ENCODE results near the gene TFE3.

Gene TFE3

GRCh38 chrX:49043220-49043986 lies at the start of gene TFE3:
Gene TFE3, minus strand, starts transcription at chrX:49043357. Its CDS starts 131 bp downstream, at chrX:49043226.
- DNase-seq = peak; percentile 95

DNA sequence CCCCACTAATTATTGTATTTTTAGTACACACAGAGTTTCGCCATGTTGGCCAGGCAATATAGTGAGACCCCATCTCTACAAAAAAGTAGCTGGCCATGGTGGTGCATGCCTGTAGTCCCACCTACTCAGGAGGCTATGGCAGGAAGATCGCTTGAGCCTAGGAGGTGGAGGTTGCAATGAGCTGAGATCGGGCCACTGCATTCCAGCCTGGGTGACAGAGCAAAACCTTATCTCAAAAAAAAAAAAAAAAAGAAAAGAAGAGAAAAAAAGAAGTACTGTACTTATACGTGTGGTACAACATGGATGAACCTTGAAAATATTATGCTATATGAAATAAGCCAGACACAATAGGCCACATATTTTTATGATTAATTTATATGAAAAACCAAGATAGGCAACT lies 46.4 kb upstream of the TFE3 start:
- DNase-seq = no peak

DNA sequence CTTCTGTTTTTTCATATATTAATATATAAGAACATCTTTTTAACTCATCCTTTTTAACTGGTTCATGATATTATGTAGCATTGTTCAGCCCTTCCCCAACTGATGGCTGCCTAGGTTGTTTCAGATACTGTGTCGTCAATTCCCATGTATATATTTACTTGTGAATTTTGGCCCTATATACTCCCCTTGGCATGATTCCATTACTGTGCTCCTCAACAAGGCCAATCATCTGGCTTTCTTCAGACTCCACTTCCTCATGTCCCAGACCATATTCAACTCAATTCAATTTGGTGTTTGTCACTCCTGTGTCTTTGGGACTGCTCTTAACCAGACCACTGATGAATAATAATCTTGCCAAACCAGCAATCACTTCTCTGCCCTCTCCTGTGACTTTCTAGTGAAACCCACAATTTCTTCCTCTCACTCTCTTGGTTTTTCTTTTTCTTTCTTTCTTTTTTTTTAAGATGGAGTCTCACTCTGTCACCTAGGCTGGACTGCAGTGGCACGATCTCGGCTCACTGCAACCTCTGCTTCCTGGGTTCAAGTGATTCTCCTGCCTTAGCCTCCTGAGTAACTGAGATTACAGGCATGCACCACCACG lies 39.2 kb upstream of the TFE3 start:
- no peak for DNase-seq

- no peak for DNase-seq
Observed at GRCh38 chrX:49079489-49080428, 36.6 kb upstream of the TFE3 start, which contains the start of gene WDR45. Gene WDR45, minus strand, starts transcription at chrX:49079887. Its CDS starts 1,792 bp downstream, at chrX:49078095.

- DNase-seq = no peak
Observed at GRCh38 chrX:49077941-49078340, 34.8 kb upstream of the TFE3 start.

DNA sequence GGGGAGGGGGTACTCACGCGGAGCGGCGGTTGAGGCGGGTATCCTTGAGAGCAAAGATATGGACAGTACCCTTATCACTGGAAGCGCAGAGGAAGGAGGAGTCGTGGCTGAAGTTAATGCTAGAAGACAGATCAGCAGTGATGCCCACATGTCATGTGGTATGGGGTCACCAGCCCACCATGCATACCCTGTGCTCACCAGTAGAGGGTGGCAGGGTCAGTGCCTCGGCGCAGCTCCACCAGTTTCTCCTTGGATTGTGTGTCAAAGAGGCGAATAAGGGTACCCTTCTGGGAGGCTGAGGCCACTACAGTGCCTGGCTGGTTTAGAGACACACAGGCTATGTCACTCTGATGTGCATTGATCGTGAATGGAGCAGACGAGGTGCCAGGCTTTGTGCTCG lies 32.2 kb upstream of the TFE3 start:
- DNase-seq = no peak

GRCh38 chrX:49073601-49074575 lies 30.7 kb upstream of the TFE3 start, which contains the start of gene PRAF2:
Gene PRAF2, minus strand, starts transcription at chrX:49074002. Its CDS starts 15 bp downstream, at chrX:49073987.
- DNase-seq = peak; percentile 36

GRCh38 chrX:49072712-49073095 lies 29.5 kb upstream of the TFE3 start:
- no peak for DNase-seq

DNA sequence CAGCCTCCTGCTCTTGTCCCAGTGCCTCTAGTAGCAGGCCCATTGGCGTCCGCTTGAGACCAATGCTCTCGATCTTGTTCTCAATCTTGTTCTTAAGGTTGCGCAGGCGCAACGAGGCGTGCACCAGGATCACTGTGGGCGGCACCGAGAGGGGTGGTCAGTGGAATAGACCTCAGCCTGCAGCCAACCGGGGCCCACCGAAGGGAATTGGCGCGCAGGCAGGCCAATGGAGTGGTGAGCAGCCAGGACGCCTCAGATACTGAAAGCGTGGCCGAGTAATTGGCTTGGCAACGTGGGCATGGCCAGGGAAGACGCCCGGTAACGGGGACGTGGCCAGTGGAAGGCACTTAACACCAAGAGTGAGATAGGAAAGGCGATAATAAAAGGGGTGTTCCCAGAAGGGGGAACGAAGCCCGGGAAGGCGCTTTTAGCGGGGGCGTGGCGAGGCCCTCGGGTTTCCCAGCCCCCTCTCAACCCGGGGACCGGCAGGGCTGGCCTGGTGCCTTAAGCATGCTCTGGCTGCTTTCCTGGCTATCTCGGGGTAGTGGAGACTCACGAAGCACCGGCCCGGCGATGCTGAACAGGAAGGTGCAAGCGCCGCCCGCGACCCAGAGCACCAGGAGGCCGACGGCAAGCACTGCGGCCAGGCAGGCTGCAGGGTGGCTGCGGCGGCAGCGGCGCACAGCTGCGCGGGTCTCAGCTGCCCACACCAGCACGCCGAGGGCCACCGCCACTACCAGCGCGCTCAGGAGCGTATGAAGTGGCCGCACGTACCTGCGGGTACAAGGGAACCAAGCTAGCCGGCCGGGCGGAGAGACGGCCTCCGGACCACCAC lies 28.9 kb upstream of the TFE3 start:
- DNase-seq = no peak

DNA sequence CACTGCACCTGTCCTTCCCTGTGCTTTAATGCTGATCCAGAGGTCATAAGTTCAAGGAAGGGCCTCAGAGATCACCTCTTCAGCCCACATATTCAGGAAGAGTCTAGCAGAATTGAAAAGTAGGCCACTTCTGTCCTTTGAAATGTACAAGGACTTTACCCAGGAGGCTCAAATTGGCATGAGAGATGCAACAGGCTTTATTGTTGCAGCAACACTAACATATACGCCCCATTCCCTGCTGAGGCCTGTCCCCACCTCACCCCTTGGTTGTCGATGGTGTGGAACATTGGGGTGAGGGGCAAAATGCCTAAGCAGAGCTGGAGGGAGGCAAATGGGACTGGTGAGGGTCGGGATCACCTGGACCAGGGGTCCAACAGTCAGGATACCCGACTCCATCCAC lies 27.8 kb upstream of the TFE3 start:
- no peak for DNase-seq

GRCh38 chrX:49069038-49069437 lies 25.9 kb upstream of the TFE3 start:
- DNase-seq = no peak

GRCh38 chrX:49067285-49068120 lies 24.3 kb upstream of the TFE3 start:
- DNase-seq = no peak

DNA sequence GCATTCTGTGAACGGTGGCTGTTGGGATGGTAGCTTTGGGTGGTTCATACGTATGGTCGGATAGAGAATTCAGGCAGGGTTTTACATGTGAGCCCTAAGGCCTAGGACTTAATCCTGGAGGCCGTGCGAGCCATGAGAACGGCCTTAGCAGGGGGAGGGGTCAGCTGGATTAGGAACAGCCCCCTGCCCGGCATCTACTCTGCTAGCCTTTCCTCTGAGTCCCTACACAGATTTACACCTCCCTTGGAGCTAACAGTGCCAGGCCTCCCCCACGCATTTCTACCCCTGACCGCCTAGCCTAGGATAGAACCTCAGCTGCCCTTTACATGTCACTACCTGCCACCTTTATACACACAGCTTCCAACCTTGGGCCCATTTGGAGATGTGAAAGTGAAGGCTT lies 23.5 kb upstream of the TFE3 start:
- no peak for DNase-seq

GRCh38 chrX:49066278-49066677 lies 23.1 kb upstream of the TFE3 start:
- DNase-seq = no peak

- no peak for DNase-seq
Observed at GRCh38 chrX:49064735-49065134, 21.6 kb upstream of the TFE3 start.

DNA sequence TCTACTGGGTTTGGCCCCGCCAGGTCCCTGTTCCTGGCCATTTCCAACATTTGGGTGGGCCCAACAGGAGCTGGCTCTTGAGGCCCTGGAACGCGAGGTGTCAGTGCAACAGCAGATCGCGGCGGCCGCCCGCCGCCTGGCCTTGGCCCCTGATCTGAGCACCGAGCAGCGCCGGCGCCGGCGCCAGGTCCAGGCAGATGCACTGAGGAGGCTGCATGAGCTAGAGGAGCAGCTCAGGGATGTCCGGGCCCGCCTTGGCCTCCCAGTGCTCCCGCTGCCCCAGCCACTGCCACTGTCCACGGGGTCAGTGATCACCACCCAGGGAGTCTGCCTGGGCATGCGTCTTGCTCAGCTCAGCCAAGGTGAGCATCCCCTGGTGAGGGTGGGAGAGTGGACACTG lies 21.1 kb upstream of the TFE3 start:
- DNase-seq = no peak

DNA sequence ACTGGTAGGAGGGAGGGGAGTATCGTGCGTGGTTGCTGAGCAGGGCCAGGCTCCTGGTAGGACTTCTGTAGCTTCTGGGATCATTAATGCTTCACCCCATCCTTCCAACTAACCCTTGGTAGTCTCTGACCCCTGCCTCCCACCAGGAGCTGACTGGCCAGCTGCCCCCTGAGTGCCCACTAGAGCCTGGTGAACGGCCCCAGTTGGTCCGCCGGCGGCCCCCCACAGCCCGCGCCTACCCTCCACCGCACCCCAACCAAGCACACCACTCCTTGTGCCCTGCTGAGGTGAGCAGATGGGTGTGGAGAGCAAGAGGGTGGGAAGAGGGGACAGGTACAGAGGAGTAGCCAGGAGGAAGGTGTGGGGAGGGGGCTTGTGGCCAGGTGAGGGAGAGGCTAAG lies 20.6 kb upstream of the TFE3 start:
- no peak for DNase-seq

DNA sequence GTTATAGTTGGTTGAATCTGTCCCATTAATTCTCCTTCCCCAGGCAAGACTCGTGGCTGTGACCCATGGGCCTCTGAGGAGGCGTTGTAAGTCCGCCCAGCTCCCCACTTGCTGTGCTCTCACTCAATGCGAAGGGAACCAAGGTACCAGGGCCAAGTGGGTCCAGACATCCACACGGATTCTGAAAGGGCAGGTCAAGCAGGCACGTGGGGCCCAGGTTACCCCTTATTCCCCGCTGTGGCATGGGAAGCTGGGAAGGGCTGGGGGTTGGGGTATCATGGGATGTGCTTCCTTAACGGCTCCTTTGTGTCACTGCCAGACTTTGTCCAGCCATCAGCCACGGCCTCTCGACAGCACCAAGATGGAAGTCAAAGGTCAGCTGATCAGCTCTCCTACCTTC lies 18.8 kb upstream of the TFE3 start:
- no peak for DNase-seq

GRCh38 chrX:49061490-49061889 lies 18.3 kb upstream of the TFE3 start:
- no peak for DNase-seq

DNA sequence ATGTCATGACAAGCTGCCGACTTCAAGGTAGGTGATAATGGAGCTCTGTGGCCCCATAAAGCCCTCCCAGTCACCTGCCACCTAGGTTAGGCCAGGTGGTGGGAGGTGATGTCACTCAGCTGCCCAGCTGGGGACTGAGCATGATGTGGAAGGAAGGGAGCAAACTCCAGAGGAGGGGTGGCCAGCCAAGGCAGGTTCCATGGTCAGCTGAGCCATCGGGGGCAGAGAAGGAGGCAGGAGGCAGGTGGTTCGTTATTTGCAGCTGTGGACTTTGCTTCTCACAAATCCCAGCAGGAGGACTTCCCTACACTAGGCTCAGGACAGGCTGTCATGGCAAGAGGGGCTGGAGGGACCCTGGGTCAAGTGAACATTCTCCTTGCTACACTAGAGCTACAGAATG lies 17.8 kb upstream of the TFE3 start:
- DNase-seq = no peak
